Measurements from ENCODE around the gene ATP6V0C.

The ATP6V0C gene

DNA sequence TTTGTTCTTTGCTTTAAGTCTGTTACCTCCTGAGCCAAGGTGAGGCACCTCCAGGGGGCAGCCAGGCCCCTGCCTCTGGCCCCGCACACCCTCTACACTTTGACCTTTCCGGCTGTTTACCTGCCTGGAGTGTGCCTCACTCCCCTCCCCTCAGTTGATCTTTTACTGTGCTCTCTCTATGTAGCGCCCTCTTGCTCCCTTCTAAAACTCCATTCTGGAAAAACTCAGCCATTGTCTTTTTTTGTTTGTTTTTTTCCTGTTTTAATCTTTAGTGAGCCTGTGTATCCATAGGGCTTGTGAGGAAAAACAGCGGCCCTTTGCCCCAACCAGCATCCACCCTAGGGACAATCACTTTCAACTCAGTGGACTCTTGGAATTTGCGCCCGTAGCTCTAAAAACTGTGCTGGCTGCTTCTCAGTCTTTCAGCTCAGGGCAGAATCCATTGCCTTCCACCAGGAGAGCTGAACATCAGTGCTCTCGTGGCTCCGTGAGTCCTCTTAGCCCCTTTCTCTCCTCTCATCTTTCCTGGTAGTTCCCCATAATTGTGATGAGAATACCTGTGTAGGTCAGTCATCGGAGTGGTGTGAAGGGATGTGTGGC lies 10.7 kb downstream of the ATP6V0C start:
- in situ Hi-C loops (cut with MboI; ENCODE audit: low sequenced_read_pairs) = no loop called here

DNA sequence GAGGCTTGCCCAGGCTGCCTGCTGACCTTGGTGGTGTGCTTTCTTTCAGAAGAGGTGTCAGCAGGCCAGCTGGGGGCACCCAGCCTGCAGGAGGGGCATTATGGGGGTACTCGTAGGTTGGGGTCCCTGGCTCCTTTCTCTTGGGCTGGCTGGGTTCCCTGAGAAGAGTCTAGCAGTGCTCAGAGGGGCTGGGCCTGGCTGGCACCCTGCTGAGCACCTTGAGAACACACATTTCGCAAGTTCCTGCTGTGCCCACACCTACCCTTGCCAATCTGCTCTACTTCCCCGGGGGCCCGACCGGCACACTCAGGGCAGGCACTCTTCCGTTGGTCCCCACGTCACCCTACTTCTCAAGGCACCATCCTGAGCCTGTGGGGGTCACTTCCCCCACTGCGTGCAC lies 12.4 kb downstream of the ATP6V0C start:
- in situ Hi-C loops (cut with MboI; ENCODE audit: low sequenced_read_pairs) = no loop called here

DNA sequence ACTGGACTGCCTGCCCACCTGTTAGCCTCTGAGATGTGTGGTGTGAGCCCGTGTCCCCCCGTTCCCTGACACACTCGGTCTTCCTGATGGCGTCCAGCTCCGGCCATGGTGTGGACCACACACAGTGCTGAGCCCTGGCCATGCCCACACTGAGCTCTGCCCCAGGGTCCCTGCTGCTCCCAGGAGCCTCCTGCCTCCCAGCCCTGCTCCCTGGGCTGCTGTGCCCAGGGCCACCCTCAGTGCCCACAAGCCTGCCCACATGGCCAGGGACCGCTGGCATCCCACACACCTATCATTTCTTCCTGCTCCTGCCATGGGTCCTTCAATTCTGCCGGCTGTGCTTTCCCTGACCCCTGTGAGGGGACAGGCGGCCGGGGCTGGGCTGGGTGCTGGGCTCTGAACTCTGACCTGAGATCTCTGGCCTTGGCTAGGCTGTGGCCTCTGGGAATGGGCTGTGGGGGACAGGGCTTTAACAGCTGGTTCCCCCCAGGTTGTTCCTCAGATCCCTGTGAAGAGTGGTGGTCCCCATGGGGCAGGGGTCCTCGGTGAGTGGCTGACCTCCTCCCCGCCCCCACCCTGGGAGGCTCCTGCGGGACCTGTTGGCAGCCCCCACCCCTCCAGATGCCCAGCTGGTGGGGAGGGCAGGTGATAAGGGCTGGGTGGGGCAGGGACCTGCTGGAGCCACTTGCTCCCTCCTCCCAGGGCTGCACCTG lies 13.5 kb downstream of the ATP6V0C start:
- in situ Hi-C loops (cut with MboI; ENCODE audit: low sequenced_read_pairs) = no loop called here

DNA sequence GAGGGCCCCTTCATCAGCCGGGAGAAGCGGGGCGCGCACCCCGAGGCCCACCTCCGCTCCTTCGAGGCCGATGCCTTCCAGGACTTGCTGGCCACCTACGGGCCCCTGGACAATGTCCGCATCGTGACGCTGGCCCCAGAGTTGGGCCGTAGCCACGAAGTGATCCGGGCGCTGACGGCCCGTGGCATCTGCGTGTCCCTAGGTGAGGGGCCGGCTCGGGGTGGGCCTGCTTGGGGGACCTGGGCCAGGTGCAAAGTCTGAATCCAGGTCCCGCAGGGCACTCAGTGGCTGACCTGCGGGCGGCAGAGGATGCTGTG lies 14.0 kb downstream of the ATP6V0C start:
- in situ Hi-C loops (cut with MboI; ENCODE audit: low sequenced_read_pairs) = no loop called here

DNA sequence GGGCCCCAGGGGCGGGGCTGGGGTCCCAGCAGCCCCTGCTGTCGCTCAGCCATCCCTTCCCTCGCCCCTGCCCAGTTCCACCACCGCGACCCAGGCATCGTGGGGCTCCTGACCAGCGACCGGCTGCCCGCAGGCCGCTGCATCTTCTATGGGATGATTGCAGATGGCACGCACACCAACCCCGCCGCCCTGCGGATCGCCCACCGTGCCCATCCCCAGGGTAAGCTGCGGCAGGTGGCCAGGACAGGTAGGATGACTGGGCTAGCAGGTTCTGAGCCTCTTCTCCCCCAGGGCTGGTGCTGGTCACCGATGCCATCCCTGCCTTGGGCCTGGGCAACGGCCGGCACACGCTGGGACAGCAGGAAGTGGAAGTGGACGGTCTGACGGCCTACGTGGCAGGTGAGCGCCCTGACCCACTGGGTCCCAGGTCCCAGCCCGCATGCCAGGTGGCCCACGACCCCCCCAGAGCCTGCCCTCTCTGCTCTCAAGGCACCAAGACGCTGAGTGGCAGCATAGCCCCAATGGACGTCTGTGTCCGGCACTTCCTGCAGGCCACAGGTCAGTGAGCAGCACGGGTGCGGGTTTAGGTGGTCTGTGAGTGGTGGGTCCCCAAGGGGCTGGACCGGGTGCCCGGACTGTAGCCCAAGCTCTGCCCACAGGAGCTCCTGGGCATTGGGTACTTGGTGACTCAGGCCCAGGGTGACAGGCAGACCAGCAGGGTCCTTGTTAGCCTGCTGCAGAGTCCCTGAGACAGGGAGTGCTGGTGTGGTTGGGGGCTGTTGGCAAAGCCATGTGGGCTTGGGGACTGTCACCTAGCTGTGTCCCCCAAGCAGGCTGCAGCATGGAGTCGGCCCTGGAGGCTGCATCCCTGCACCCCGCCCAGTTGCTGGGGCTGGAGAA lies 14.7 kb downstream of the ATP6V0C start:
- in situ Hi-C loops (cut with MboI; ENCODE audit: low sequenced_read_pairs) = no loop called here

DNA sequence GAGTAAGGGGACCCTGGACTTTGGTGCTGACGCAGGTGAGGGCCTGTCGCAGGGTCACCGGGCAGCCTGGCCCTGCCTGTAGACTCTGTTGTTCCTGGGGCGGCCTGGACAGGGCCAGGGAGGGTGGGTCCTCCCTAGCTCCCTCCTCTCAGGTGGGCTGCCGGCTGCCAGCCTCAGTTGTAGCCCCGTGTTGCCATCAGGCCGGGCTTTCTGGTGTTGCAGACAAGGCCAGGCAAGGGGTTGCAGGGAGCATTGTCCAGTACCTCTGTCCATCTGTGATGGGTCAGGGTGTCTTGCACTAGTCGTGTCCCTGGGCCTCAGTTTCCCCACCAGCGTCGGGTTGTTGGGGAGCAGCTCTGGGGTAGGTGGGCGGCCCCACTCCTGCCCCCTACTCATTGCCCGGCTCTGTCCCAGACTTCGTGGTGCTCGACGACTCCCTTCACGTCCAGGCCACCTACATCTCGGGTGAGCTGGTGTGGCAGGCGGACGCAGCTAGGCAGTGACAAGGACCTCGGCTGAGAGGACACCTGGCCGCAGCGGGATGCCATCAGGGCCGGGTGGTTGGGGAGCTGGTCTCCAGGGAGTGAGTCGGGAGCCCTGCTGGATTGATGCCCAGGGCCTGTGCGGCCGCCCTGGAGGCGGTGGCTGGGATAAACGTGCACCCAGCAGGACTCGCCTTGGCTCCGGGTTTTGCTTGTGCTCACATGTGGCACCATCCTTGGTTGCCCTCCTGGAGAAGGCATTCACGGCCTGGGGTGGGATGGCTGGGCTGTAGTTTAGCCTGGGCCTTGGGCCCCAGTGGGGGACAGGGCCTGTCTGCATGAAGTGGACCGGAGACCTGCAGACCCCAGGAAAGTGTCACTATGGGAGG lies 15.5 kb downstream of the ATP6V0C start:
- in situ Hi-C loops (cut with MboI; ENCODE audit: low sequenced_read_pairs) = no loop called here

DNA sequence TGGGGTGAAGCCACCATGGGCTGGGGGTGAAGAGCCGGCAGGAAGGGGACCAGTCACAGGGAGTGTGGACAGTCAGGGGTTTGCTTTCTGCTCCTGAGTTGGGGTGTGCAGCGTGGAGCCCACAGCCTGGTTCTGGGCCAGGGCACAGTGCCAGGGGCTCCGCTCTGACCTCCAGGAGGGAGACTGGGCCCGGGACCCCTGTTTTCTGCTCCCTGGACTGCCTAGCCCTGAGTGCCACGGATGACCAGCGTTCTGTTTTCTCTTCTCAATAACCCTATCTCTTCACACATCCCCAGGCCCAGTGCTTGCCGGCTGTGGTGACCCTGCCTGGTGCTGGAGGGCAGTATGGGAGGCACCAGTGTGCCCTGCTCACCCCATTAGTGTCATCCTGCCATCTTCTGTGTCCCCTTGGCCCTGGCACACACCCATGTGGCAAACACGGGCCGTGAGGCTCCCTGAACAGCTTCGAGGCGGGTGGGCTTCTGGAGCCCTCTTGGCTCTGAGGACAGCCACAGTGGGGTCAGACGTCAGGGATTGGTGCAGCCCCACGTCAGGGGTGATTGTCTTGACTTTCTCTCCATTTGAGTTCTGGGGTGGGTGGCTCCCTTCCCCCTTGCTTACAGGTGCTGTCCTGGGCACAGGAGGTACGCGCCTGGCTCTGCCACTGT lies 16.3 kb downstream of the ATP6V0C start:
- in situ Hi-C loops (cut with MboI; ENCODE audit: low sequenced_read_pairs) = loop anchor here (5.0 kb wide), 1 partner anchor 67 kb away; no protein-coding TSS in a partner anchor

DNA sequence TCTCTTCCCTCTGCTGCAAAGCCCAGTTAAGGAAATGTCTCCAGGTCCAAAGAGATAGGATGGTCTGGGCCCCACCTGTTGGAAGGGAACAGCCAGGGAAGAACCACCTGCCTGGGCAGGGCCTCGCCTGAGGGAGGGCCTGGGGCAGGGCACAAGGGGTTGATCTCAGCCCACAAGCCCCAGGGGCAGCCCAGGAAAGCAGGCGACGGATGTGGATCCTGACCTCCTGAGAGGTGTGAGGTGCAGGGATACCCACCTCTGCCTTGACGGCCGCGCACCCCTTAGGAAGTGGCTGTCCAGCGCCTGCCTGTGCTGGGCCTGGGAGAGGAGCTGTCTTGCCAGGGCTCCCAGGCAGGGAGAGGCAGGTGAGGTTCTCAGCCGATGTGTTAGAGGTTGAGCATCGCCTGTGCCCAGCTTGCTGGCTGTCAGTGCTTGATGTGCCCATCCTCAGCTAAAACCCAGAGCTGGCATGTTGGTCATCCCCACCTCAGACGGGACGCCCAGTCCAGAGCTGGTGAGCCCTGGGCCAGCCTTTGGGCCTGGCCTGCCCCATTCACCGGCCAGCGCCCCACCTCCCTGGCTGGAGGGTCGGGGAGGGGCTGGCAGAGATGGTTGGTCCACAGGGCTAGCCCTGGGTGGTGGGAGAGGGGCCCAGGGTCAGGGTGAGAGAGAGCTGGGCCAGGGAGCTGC lies 17.0 kb downstream of the ATP6V0C start:
- in situ Hi-C loops (cut with MboI; ENCODE audit: low sequenced_read_pairs) = loop anchor here (5.0 kb wide), 1 partner anchor 67 kb away; no protein-coding TSS in a partner anchor

DNA sequence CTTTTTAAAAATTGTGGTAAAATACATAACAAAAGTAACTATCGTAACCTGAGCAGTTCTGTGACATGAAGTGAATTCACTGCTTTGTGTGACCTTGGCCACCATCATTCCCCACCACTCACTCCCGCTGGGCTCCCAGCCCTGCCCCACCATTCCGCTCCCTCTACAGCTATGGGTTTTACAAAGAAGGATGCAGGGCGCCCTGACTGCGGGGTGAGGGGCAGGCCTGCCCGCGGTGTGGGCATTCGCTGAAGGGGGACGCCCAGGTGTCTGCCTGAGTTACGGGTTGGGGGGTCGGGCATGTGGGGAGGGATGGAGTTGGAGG lies 17.6 kb downstream of the ATP6V0C start, which contains the start of gene CEMP1:
Gene CEMP1 (minus strand): TSS at position 38 of the 325 bp plus-strand sequence. CDS start 335 bp downstream, outside the sequence.
- in situ Hi-C loops (cut with MboI; ENCODE audit: low sequenced_read_pairs) = loop anchor here (5.0 kb wide), 1 partner anchor 66 kb away; no protein-coding TSS in a partner anchor

DNA sequence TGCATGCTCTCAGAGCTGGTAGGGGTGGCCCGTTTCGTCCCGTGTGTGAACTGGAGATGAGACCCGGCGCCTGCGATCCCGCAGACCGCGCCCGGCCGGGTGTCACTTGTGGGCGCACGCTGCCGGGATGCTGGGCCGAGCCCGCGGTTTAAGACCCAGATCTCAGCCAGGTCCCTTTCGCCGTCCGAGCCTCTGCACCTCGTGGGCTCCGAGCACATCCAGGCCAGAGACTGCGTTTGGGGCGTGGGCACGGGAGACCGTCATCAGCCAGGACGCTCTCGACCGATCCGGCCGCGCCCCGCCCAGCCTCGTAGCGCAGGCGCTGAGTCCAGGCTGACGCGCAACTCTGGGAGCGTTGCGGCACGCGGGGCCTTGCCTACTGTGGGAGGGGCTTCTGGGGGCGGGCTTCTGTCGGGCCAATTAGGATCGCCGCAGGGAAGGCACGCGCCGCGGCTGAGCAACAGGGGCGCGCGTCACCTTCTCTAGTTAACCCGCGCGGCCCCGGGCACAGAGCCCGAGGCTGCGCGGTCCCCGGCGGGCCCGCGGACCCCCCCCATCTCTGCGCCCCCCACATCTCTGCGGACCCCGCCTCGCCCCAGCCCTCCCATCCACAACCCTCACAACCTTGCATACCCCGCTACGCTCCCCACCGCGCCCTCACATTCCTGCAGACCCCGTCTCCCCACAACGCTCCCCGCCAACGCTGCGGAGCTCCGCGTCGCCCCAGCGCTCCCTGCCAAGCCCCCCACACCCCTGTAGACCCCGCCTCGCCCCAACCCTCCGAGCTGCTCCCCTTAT lies 18.1 kb downstream of the ATP6V0C start:
- in situ Hi-C loops (cut with MboI; ENCODE audit: low sequenced_read_pairs) = loop anchor here (5.0 kb wide), 1 partner anchor 65 kb away; no protein-coding TSS in a partner anchor

DNA sequence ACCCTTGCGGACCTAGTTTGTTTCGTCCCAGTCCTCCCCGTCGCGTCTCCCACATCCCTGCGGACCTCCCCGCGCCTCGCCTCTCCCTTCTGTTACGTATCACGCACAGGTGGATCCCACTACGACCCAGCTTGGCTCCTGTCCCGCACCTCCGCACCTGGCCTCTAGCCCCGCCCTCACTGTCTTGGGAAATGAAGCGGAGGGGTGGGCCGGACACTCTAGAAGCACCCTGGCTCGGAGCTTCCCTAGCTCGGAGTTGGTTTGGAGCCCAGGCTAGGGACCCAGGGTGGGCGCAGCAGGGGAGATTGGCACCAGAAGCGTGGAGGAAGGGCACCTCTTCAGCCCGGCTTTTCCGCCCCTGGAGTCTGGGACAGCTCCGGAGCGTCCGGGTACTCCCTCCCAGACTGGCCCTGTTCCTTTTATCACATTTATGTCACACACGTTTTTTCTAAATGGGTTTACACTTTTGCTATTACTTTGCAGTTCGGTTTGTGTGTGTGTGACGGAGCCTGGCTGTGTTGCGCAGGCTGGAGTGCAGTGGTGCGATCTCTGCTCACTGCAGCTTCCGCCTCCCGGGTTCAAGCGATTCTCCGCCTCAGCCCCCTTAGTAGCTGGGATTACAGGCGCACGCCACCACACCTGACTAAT lies 18.9 kb downstream of the ATP6V0C start:
- in situ Hi-C loops (cut with MboI; ENCODE audit: low sequenced_read_pairs) = loop anchor here (5.0 kb wide), 1 partner anchor 65 kb away; no protein-coding TSS in a partner anchor

DNA sequence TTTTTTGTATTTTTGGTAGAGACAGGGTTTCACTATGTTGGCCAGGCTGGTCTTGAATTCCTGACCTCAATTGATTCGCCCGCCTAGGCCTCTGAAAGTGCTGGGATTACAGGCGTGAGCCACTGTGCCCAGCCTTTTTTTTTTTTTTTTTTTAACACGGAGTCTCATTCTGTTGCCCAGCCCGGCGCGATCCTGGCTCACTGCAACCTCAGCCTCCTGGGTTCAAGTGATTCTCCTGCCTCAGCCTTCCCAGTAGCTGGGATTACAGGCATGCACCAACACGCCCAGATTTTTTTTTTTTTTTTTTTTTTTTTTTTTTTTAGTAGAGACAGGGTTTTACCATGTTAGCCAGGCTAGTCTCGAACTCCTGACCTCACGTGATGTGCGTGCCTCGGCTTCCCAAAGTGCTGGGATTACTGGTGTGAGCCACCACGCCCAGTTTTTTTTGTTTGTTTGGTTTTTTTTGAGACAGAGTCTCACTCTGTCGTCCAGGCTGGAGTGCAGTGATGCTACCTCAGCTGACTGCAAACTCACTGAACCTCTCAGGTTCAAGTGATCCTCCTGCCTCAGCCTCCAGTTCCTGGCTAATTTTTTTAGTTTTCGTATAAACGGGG lies 19.5 kb downstream of the ATP6V0C start:
- in situ Hi-C loops (cut with MboI; ENCODE audit: low sequenced_read_pairs) = loop anchor here (5.0 kb wide), 1 partner anchor 64 kb away; no protein-coding TSS in a partner anchor

DNA sequence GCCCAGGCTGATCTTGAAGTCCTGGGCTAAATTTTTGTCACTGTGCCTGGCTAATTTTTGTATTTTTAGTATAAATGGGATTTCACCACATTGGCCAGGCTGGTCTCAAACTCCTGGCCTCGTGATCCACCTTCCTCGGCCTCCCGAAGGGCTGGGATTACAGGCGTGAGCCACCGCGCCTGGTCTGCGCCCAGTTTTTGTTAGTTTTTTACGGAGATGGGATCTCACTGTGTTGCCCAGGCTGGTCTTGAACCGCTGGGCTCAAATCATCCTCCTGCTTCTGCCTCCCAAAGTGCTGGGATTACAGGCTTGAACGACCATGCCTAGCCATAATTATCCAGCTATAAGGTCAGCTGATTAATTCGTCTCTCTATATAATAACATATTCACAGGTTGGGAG lies 20.2 kb downstream of the ATP6V0C start:
- in situ Hi-C loops (cut with MboI; ENCODE audit: low sequenced_read_pairs) = loop anchor here (5.0 kb wide), 1 partner anchor 63 kb away; no protein-coding TSS in a partner anchor

DNA sequence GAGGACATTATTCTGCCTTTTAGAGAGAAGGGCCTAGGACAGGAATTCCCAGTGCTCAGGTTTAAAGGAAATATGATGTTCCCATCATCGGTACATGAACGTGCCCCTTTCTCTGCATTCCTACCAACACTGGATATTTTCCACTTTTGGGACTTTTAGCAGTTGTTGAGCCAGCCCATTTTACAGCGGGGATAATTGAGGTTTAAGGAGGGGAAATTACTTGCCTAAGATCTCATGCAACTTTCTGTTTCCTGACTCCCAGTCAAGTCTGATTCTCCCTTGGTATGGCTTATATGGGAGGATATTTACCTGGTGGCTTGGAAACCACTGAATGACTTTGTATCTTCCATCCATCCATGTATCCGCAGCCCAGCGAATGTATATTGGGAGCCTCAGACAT lies 20.6 kb downstream of the ATP6V0C start:
- in situ Hi-C loops (cut with MboI; ENCODE audit: low sequenced_read_pairs) = loop anchor here (5.0 kb wide), 1 partner anchor 63 kb away; no protein-coding TSS in a partner anchor

DNA sequence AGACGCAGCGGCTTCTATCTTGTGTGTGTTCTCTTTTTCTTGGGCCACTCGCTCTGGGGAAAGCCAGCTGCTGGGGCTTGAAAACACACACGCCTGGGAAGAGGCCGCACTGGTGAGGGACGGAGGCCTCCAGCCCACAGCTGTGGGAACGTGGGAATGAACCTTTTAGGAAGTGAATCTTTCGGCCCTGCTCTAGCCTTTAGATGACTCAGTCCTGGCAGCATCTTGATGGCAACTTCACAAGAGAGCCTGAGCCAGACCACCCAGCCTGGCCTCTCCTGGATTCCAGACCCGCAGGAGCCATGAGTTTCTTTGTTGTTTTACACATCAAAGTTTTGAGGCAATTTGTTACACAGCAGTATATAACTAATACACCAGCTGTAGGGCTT lies 21.9 kb downstream of the ATP6V0C start:
- in situ Hi-C loops (cut with MboI; ENCODE audit: low sequenced_read_pairs) = no loop called here

DNA sequence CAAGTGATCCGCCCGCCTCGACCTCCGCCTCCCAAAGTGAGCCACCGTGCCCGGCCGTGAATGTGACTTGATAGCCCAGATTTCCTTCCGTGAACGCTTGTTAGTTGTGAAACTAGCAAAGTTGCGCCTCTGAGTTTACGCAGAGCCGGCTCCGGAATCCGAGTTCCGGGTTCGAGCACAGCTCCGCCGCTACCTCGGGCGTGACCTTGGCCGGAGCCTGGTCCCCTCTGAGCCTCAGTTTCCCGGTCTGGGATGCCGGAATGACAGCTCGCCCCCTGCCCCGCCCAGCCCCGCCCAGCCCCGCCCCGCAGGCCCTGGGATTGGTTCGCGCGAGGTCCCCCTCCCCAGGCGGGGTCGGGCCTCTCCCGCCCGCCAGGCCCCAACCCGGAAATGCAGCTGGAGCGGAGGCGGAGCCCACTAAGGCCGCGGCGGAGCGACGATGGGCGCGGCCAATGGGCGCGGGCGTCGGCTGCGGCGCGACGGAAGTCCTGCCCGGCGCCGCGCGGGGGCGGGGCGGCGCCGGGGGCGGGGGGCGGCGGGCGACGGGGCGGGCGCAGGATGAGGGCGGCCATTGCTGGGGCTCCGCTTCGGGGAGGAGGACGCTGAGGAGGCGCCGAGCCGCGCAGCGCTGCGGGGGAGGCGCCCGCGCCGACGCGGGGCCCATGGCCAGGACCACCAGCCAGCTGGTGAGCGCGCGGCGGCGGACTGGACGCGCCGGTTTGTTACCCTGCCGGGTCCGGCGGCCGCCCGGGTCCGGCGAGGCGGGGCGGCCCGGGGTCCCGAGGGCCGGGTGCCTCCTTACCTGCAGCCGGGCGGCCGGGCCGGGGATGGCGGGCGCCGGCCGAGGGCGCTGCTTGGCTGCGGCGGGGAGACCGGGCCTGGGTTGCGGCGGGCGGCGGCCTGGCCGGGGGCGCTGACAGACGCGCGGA lies 24.0 kb downstream of the ATP6V0C start, which contains the start of gene PDPK1:
Gene PDPK1 (plus strand): TSS at position 571 of the 929 bp plus-strand sequence. CDS start 92 bp downstream, at position 663.
- in situ Hi-C loops (cut with MboI; ENCODE audit: low sequenced_read_pairs) = no loop called here

All from HL-60/S4 treated with retinoic acid at 250 ng/mL for 4 days and 3 days (cell line).